Measurements from ENCODE around the gene TMBIM4. TPM values are rescaled to one million over a fixed set of nuclear protein-coding genes. Genes with fewer than 3 reads are reported as not detected.

TMBIM4 gene
- total RNA-seq, 1 experiment from 2014 or later: 18.4 TPM

GRCh38 chr12:66154776-66155175, 15.0 kb downstream of the TMBIM4 start:
- no peak overlapping the region for H2BK20ac ChIP-seq (ENCODE audit: low read depth, low read length, poor library complexity, severe bottlenecking)
- Mint-ChIP-seq H3K36me3 (ENCODE audit: insufficient read depth in 1 of 3, low read depth in 3 of 3) (peaks cover 0 to 3% (median 0%) of the 10 kb centered on the region in 3 experiments; a peak in 2 of 7 replicates), H3K9me3 (no peaks in the 10 kb centered on the region; a peak in 1 of 5 replicates), H3K27ac (no peak overlapping the region), H3K27me3 (ENCODE audit: low read depth) (no peaks in the 10 kb centered on the region), H3K4me1 (no peaks in the 10 kb centered on the region), H3K4me3 (no peak overlapping the region)
- no peaks in the 10 kb centered on the region for H3K9me3 ChIP-seq (ENCODE audit: control insufficient read depth, low read depth, low read length)
- H2AFZ ChIP-seq (ENCODE audit: low read length): no peak overlapping the region
- H3K4ac ChIP-seq (ENCODE audit: low read depth, low read length): no peak overlapping the region
- no peak for DNase-seq
- H3K79me1 ChIP-seq (ENCODE audit: insufficient read depth, low read depth, low read length, poor library complexity, severe bottlenecking): no peaks in the 10 kb centered on the region
- no peaks in the 10 kb centered on the region for H4K20me1 ChIP-seq (ENCODE audit: control insufficient read depth, insufficient read depth, insufficient read length)
- H2BK120ac ChIP-seq (ENCODE audit: low read depth, low read length, poor library complexity, severe bottlenecking): no peak overlapping the region
- TF ChIP-seq CTCF (conservative IDR thresholded peaks at IDR 0.05): no peak
- H3T11ph ChIP-seq (ENCODE audit: low read length): no peak overlapping the region
- H3K4me2 ChIP-seq (ENCODE audit: insufficient read depth, insufficient read length, low read length): no peak overlapping the region
- H3K14ac ChIP-seq (ENCODE audit: insufficient read depth, low read length): no peak overlapping the region
- H3K56ac ChIP-seq (ENCODE audit: insufficient read length, low read depth, low read length): no peak overlapping the region
- no peak overlapping the region for H4K91ac ChIP-seq (ENCODE audit: insufficient read length, low read depth, low read length)
- no peaks in the 10 kb centered on the region for H3K79me2 ChIP-seq (ENCODE audit: insufficient read depth, low read length)
- H3K9ac ChIP-seq (ENCODE audit: extremely low read depth, insufficient read length, low read length): no peak overlapping the region
- H2AK5ac ChIP-seq (ENCODE audit: insufficient read length, low read length): no peak overlapping the region
- H3K23ac ChIP-seq (ENCODE audit: insufficient read length, low read depth, low read length): no peak overlapping the region
- no peak overlapping the region for H3K27ac ChIP-seq (ENCODE audit: insufficient read length, low read depth, low read length)
- H4K8ac ChIP-seq (replicated peaks; ENCODE audit: insufficient read length, low read depth, low read length): no peak overlapping the region
- no peak overlapping the region for H2BK15ac ChIP-seq (ENCODE audit: low read depth, low read length)
- H4K5ac ChIP-seq (ENCODE audit: insufficient read length, low read depth, low read length): no peak overlapping the region
- no peaks in the 10 kb centered on the region for H3K4me1 ChIP-seq (ENCODE audit: insufficient read depth, low read length)
- H2BK5ac ChIP-seq (ENCODE audit: insufficient read length, low read length): no peak overlapping the region
- no peaks in the 10 kb centered on the region for H3K27me3 ChIP-seq (ENCODE audit: insufficient read depth, low read length)
- no peak overlapping the region for H3K18ac ChIP-seq (ENCODE audit: insufficient read length, low read depth, low read length)
- no peaks in the 10 kb centered on the region for H3K23me2 ChIP-seq (ENCODE audit: insufficient read length, low read depth, low read length, poor library complexity, severe bottlenecking)
- H2BK12ac ChIP-seq (ENCODE audit: insufficient read length, low read depth, low read length): no peak overlapping the region
